AG04449 (cell line): ENCODE results near the gene SKP1.

Experiments used
- CTCF ChIA-PET: fragments of 350-600 bp; formaldehyde crosslinking; extraction: SDS; loops from one replicate; lab custom pipeline; 2021; ENCODE audit warnings: antibody characterized with exemption; lab: Yijun Ruan, JAX
- POLR2A ChIA-PET: fragments of 400-600, 350-600 bp; formaldehyde crosslinking; extraction: SDS; loops from one replicate; lab custom pipeline; 2020; ENCODE audit warnings: antibody characterized with exemption, inconsistent platforms; lab: Yijun Ruan, JAX
- DNase-seq: peaks from one replicate; pipeline ENCODE4 v3.0.0-alpha.2; 2010; ENCODE audit warnings: low read depth, low spot score
- H3K4me3 ChIP-seq: 2 replicates; pipeline ENCODE4 v1.5.1; 2011; ENCODE audit warnings: low read depth, mild to moderate bottlenecking, control low read depth, low read length
- TF ChIP-seq, protein P1 (sequence below): IDR thresholded peaks from one replicate; pipeline ENCODE4 v1.5.1; 2011; ENCODE audit warnings: mild to moderate bottlenecking, moderate library complexity, low read length, control low read depth, inconsistent platforms; ENCODE audit not compliant: insufficient read depth; ENCODE audit errors: missing control alignments

SKP1 gene

DNA sequence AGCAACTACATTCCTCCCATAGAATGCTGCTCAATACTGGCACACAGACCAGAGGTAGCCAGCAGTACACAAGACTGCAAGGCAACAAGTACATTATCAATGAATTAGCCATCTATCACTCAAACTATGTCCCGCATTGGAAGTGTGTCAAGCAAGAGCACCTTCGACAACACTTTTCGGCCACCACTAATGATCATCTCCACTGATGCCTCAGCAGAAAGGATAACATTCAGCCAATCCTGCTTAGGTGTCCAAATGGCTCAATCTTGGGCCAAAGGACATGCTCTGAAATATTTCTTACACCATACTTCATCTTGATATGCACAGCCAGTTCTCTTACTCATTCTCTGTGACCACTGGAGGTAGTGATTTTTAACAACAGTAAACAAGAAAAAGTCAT is 25.0 kb downstream of the SKP1 start:
- CTCF ChIA-PET = interaction anchor here (2.1 to 36.5 kb wide), 4 partner anchors 18 to 125 kb away, joined by 6 to 1500 read pairs (median 335); no protein-coding TSS in a partner anchor
- POLR2A ChIA-PET = interaction anchor here (0.7 kb wide), 1 partner anchor 14 kb away, joined by 3 read pairs; no protein-coding TSS in a partner anchor
- TF ChIP-seq, protein P1, sequence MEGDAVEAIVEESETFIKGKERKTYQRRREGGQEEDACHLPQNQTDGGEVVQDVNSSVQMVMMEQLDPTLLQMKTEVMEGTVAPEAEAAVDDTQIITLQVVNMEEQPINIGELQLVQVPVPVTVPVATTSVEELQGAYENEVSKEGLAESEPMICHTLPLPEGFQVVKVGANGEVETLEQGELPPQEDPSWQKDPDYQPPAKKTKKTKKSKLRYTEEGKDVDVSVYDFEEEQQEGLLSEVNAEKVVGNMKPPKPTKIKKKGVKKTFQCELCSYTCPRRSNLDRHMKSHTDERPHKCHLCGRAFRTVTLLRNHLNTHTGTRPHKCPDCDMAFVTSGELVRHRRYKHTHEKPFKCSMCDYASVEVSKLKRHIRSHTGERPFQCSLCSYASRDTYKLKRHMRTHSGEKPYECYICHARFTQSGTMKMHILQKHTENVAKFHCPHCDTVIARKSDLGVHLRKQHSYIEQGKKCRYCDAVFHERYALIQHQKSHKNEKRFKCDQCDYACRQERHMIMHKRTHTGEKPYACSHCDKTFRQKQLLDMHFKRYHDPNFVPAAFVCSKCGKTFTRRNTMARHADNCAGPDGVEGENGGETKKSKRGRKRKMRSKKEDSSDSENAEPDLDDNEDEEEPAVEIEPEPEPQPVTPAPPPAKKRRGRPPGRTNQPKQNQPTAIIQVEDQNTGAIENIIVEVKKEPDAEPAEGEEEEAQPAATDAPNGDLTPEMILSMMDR = no peak
- DNase-seq = no peak
- H3K4me3 ChIP-seq = no peak overlapping the region

DNA sequence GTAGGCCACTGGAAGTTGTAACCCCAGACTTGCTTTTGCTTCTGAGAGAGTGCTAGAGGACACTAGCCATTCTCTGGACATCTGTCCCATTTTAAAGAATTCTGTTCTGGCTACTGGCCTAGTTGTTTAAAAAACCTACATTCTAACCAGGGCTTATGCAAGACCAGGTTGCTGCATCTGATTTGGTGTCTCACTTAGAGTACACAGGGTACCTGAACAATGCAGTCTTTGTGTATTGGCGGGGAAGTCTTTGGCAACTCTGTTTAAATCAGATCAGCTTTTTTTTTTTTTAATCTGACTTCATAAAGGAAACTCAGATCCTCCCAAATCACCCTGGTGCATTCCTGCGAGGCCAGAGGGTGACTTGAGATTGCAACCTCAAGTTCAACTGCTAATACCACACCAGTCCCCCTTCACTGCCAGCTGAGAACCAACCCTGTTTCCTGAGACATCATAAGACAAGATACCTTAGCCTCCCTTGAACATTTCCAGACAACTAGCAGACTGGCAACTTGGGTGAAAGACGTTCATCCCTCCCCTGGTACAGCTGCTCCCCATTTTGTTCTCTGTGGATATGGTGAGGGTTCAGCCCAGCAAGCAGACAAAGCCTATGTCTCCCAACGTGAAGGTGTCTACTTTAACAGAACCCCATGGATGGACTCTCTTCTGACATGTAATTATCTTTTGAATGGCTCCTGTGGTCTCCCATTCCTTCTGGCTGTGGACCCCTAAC is 27.0 kb downstream of the SKP1 start:
- H3K4me3 ChIP-seq = no peak overlapping the region
- TF ChIP-seq, protein P1 = no peak
- ChIA-PET POLR2A (interaction anchor here (0.6 kb wide), 1 partner anchor 153 kb away, joined by 3 read pairs; no protein-coding TSS in a partner anchor), CTCF (interaction anchor here (1.9 to 36.5 kb wide), 5 partner anchors 9 to 139 kb away, joined by 8 to 1500 read pairs (median 26); no protein-coding TSS in a partner anchor)
- DNase-seq = no peak

DNA sequence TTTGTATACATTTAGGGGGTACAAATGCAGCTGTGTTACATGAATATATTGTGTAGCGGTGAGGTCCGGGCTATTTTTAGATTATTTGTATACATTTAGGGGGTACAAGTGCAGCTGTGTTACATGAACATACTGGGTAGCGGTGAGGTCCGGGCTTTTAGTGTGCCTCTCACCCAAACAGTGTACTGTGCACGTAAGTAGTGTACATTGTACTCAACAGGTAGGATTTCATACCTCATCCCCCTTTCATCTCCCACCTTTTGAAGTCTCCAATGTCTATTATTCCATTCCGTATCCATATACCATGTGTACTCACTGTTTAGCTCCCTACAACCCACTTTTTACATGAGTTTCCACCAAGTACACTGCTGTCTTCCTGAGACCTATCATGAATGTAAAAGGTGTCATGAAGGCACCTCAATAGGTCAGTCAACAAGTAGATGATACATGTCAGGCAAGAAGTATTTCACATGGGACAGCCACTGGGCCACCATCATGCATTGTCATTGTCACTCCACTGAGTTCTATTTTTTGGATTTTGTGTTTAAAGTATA is 27.7 kb downstream of the SKP1 start:
- ChIA-PET POLR2A (no interaction called here), CTCF (interaction anchor here (1.9 to 36.5 kb wide), 5 partner anchors 1 to 140 kb away, joined by 8 to 1500 read pairs (median 659); no protein-coding TSS in a partner anchor)

DNA sequence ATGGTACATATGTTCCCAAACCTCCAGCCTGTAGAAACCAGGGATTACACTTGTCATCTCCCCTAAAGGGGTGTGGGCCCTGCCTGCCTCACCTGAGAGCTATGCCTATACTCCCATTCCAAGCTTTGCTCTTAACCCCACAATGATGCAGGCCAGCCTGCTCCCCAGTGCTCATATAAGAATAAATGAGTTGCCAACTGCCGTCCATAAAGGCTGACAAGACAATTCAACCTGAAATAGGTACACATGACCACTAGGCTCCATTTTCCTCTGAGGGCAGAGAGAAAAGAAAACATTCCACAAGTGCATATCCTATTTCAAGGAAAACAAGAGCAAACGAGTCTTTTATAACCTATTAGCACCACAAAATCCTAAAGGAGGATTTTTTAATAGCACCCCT is 28.4 kb downstream of the SKP1 start:
- POLR2A ChIA-PET = no interaction called here

More for the DNA sequence above, 27.7 kb downstream of the SKP1 start:
- no peak for DNase-seq
- H3K4me3 ChIP-seq = no peak overlapping the region
- TF ChIP-seq, protein P1 = no peak

GRCh38 chr5:134146651-134147518 is 29.9 kb downstream of the SKP1 start:
- H3K4me3 ChIP-seq = no peak overlapping the region
- TF ChIP-seq, protein P1 = no peak
- ChIA-PET POLR2A (interaction anchor here (1.0 to 1.6 kb wide), 2 partner anchors 29 to 30 kb away, joined by 3 to 4 read pairs; partner anchors contain the start of gene SKP1), CTCF (interaction anchor here (0.8 to 36.5 kb wide), 7 partner anchors 3 to 142 kb away, joined by 3 to 1500 read pairs (median 26); no protein-coding TSS in a partner anchor)
- DNase-seq = no peak

More for the DNA sequence above, 28.4 kb downstream of the SKP1 start:
- H3K4me3 ChIP-seq = no peak overlapping the region
- TF ChIP-seq, protein P1 = no peak
- CTCF ChIA-PET = interaction anchor here (1.2 to 36.5 kb wide), 6 partner anchors 1 to 140 kb away, joined by 3 to 1500 read pairs (median 342); no protein-coding TSS in a partner anchor
- DNase-seq = no peak
